Ishikawa (cell line): ENCODE data around the gene GPR39.

Source experiments
- CEBPB ChIP-seq: IDR thresholded peaks from 2 replicates; pipeline ENCODE4 v1.6.1; 2012
- CREB1 ChIP-seq: IDR thresholded peaks from 2 replicates; pipeline ENCODE4 v1.6.1; 2012; ENCODE audit warnings: low read depth
- MAX ChIP-seq: IDR thresholded peaks from 2 replicates; pipeline ENCODE4 v1.6.1; 2012
- NFIC ChIP-seq: IDR thresholded peaks from 2 replicates; pipeline ENCODE4 v1.6.1; 2012
- RAD21 ChIP-seq: IDR thresholded peaks from 2 replicates; pipeline ENCODE4 v1.6.1; 2012; ENCODE audit warnings: low read depth
- REST ChIP-seq: IDR thresholded peaks from 2 replicates; pipeline ENCODE4 v1.6.1; 2012; ENCODE audit warnings: low read depth, mild to moderate bottlenecking
- TAF1 ChIP-seq: IDR thresholded peaks from 2 replicates; pipeline ENCODE4 v1.6.1; 2012; ENCODE audit warnings: low read depth, mild to moderate bottlenecking
- TCF12 ChIP-seq: IDR thresholded peaks from 2 replicates; pipeline ENCODE4 v1.6.1; 2012; ENCODE audit warnings: low read depth
- TEAD4 ChIP-seq: IDR thresholded peaks from 2 replicates; pipeline ENCODE4 v1.6.1; 2012
- USF1 ChIP-seq: IDR thresholded peaks from 2 replicates; pipeline ENCODE4 v1.6.1; 2012
- YY1 ChIP-seq: IDR thresholded peaks from 2 replicates; pipeline ENCODE4 v1.6.1; 2012; ENCODE audit warnings: low read depth
- ZBTB7A ChIP-seq: IDR thresholded peaks from 2 replicates; pipeline ENCODE4 v1.6.1; 2012; ENCODE audit warnings: low read depth

- TF ChIP-seq MAX (no peak), YY1 (no peak), TCF12 (no peak), ZBTB7A (no peak), NFIC (no peak), REST (no peak), USF1 (no peak), TAF1 (no peak), TEAD4 (no peak), RAD21 (no peak), CREB1 (no peak), CEBPB (no peak)
Measured at GRCh38 chr2:132448331-132448730, 31.7 kb downstream of the GPR39 start.
